ENCODE results near the gene SMIM36. TPM values are rescaled to one million over a fixed set of nuclear protein-coding genes. Genes with fewer than 3 reads are reported as not detected.

The SMIM36 gene
- total and polyA plus RNA-seq, 7 experiments from 2014 or later: not detected

DNA sequence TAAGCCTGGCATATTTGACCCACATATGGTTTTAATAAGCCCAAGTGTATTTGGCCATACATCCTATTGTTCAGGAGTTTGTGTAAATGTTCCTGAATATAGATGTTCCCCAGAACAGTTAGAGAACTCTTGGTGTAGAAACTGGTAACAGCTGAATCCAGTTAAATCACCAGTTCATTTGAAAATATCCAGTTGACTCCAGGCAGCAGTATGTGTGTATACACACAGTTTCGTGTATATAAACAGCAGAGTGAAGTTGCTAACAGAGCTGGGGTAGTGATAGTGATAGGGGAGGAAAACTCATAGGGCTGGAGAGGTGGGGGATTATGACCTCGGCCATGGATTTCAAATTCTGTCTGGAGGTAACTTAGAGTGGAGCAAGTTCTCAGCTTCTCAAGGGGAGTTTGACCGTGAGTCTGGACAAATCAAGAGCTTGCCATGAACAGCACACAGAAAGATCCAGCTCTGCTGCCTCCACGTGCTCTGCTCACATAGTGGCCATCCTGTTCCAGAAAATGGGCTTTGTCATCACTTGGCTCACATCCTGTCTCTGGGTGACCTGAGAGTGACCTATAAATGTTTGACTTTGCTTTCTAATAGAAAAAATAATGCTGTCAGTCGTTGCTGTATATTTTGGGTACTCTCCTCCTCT is 59.0 kb downstream of the SMIM36 start:
- DNase-seq: no peak
- H3K36me3 Mint-ChIP-seq: peaks cover 0 to 2% (median 0%) of the 10 kb centered on the region in 5 donors
- intact Hi-C loops (cut with micrococcal nuclease): no loop called here
- CTCF ChIA-PET: interaction anchor here (0.6 kb wide), 1 partner anchor 90 kb away, joined by 3 read pairs; no protein-coding TSS in a partner anchor
- ATAC-seq: no peak
- peaks cover 0 to 5% (median 0%) of the 10 kb centered on the region in 11 donors for H3K9me3 Mint-ChIP-seq
- peaks cover 0 to 18% (median 4%) of the 10 kb centered on the region in 5 donors for H3K27me3 Mint-ChIP-seq
- no peaks in the 10 kb centered on the region for H3K27me3 ChIP-seq (ENCODE audit: control insufficient read depth in 2 of 2, insufficient read depth in 2 of 2, low read length in 2 of 2)
- H3K27ac Mint-ChIP-seq: peak overlapping the region in 1 of 9 donors; percentile 1
- no peak overlapping the region for H3K4me3 ChIP-seq (ENCODE audit: low read length)
- H3K4me3 Mint-ChIP-seq: no peak overlapping the region
- H3K4me1 ChIP-seq (ENCODE audit: control insufficient read depth in 2 of 2, insufficient read depth in 2 of 2, low read length in 2 of 2): no peaks in the 10 kb centered on the region
- H3K36me3 ChIP-seq (ENCODE audit: control insufficient read depth in 2 of 3, insufficient read depth in 3 of 3, low read length in 3 of 3): no peaks in the 10 kb centered on the region
- H3K4me1 Mint-ChIP-seq: peaks cover 4 to 18% (median 5%) of the 10 kb centered on the region in 7 donors
- POLR2A ChIA-PET: no interaction called here
- no peak overlapping the region for H3K27ac ChIP-seq (ENCODE audit: low read depth, low read length)
- H3K9me3 ChIP-seq (ENCODE audit: control insufficient read depth in 2 of 3, low read length in 3 of 3): no peaks in the 10 kb centered on the region

DNA sequence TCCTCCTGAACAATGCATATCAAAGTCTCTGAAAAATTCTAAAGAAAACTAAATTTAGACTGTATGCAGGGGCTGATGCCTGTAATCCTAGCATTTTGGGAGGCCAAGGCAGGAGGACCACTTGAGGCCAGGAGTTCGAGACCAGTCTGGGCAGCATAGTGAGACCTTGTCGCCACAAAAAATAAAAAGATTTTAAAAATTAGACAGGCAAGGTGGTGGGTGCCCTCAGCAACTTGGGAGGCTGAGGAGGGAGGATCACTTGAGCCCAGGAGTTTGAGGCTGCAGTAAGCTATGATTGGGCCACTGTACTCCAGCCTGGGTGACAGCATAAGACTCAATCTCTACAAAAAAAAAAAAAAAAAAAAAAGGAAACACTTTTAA is 59.5 kb downstream of the SMIM36 start:
- H3K27ac ChIP-seq (ENCODE audit: low read depth, low read length): no peak overlapping the region
- no peaks in the 10 kb centered on the region for H3K4me1 ChIP-seq (ENCODE audit: control insufficient read depth in 2 of 2, insufficient read depth in 2 of 2, low read length in 2 of 2)
- Mint-ChIP-seq H3K9me3 (peaks cover 0 to 5% (median 0%) of the 10 kb centered on the region in 11 donors), H3K4me3 (no peak overlapping the region), H3K4me1 (peaks cover 4 to 18% (median 5%) of the 10 kb centered on the region in 7 donors), H3K27me3 (peaks cover 0 to 18% (median 4%) of the 10 kb centered on the region in 5 donors), H3K27ac (no peak overlapping the region), H3K36me3 (peaks cover 0 to 2% (median 0%) of the 10 kb centered on the region in 5 donors)
- intact Hi-C loops (cut with micrococcal nuclease): no loop called here
- H3K4me3 ChIP-seq (ENCODE audit: low read length): no peak overlapping the region
- CTCF ChIA-PET: no interaction called here
- POLR2A ChIA-PET: no interaction called here
- no peaks in the 10 kb centered on the region for H3K36me3 ChIP-seq (ENCODE audit: control insufficient read depth in 2 of 3, insufficient read depth in 3 of 3, low read length in 3 of 3)
- H3K27me3 ChIP-seq (ENCODE audit: control insufficient read depth in 2 of 2, insufficient read depth in 2 of 2, low read length in 2 of 2): no peaks in the 10 kb centered on the region
- ATAC-seq: no peak
- H3K9me3 ChIP-seq (ENCODE audit: control insufficient read depth in 2 of 3, low read length in 3 of 3): no peaks in the 10 kb centered on the region
- DNase-seq: no peak

DNA sequence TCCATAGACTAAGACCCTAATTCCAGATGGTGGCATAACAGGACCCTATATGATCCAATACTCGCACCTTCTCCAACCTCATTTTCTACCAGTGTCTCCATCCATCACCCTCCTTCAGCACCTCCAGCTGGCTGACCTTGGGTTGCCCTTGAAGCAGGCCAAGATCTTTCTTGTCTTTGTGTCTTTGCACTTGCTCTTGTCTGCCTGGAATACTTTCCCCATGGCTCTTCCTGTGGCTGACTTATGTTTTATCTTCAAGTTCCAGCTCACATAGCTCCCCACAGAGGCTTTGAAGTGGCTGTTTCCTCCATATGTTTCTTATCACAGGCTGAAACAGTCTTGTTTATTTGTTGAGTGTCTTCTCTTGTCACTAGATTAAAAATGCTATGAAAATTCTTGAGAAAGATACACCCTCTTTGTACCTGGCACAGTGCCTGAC is 60.0 kb downstream of the SMIM36 start:
- H3K4me1 Mint-ChIP-seq: peaks cover 4 to 18% (median 5%) of the 10 kb centered on the region in 7 donors
- no peaks in the 10 kb centered on the region for H3K27me3 ChIP-seq (ENCODE audit: control insufficient read depth in 2 of 2, insufficient read depth in 2 of 2, low read length in 2 of 2)
- peaks cover 0 to 5% (median 0%) of the 10 kb centered on the region in 11 donors for H3K9me3 Mint-ChIP-seq
- H3K27ac ChIP-seq (ENCODE audit: low read depth, low read length): no peak overlapping the region
- H3K4me1 ChIP-seq (ENCODE audit: control insufficient read depth in 2 of 2, insufficient read depth in 2 of 2, low read length in 2 of 2): no peaks in the 10 kb centered on the region
- no peak overlapping the region for H3K4me3 ChIP-seq (ENCODE audit: low read length)
- H3K9me3 ChIP-seq (ENCODE audit: control insufficient read depth in 2 of 3, low read length in 3 of 3): no peaks in the 10 kb centered on the region
- intact Hi-C loops (cut with micrococcal nuclease): no loop called here
- ChIA-PET CTCF (no interaction called here), POLR2A (no interaction called here)
- no peaks in the 10 kb centered on the region for H3K36me3 ChIP-seq (ENCODE audit: control insufficient read depth in 2 of 3, insufficient read depth in 3 of 3, low read length in 3 of 3)
- no peak overlapping the region for H3K27ac Mint-ChIP-seq
- H3K36me3 Mint-ChIP-seq: peaks cover 0 to 2% (median 0%) of the 10 kb centered on the region in 5 donors
- peaks cover 0 to 16% (median 4%) of the 10 kb centered on the region in 5 donors for H3K27me3 Mint-ChIP-seq
- ATAC-seq: no peak
- DNase-seq: no peak
- H3K4me3 Mint-ChIP-seq: no peak overlapping the region

DNA sequence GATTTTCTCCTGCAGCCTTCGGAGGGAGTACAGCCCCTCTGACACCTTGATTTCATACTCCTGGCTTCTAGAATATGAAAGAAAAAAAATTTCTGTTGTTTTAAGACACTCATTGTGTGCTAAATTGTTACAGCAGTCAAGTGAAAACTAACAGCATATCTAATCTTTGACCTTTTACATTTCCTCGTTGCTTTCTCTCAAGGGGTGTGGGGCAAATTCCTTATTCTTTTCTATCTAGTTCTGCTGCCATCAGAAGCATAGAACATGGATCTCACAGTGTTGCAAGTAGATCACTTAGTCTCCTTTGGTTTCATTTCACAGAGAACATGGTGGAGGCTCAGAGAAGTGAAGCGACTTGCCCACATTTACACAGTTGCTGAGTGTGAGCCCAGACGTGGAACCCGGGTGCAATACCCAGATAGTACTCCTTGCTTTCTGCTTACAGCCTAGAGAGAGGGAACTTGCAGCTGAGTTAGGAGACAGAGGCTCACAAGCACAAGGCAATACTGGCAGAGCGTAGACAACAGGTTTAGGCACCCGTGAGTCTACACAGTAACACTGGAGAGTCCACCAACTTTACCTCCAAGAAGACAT is 60.9 kb downstream of the SMIM36 start:
- no peak overlapping the region for H3K4me3 Mint-ChIP-seq
- Histone ChIP-seq H3K36me3 (ENCODE audit: control insufficient read depth in 2 of 3, insufficient read depth in 3 of 3, low read length in 3 of 3) (no peaks in the 10 kb centered on the region), H3K27me3 (ENCODE audit: control insufficient read depth in 2 of 2, insufficient read depth in 2 of 2, low read length in 2 of 2) (no peaks in the 10 kb centered on the region), H3K9me3 (ENCODE audit: control insufficient read depth in 2 of 3, low read length in 3 of 3) (no peaks in the 10 kb centered on the region), H3K4me3 (ENCODE audit: low read length) (no peak overlapping the region), H3K27ac (ENCODE audit: low read depth, low read length) (no peak overlapping the region), H3K4me1 (ENCODE audit: control insufficient read depth in 2 of 2, insufficient read depth in 2 of 2, low read length in 2 of 2) (no peaks in the 10 kb centered on the region)
- ChIA-PET CTCF (no interaction called here), POLR2A (no interaction called here)
- H3K9me3 Mint-ChIP-seq: peaks cover 0 to 5% (median 0%) of the 10 kb centered on the region in 11 donors
- H3K4me1 Mint-ChIP-seq: peaks cover 4 to 18% (median 5%) of the 10 kb centered on the region in 7 donors
- ATAC-seq (no peak), DNase-seq (no peak)
- H3K27me3 Mint-ChIP-seq: peaks cover 0 to 13% (median 4%) of the 10 kb centered on the region in 5 donors
- no peak overlapping the region for H3K27ac Mint-ChIP-seq
- intact Hi-C loops (cut with micrococcal nuclease): no loop called here
- H3K36me3 Mint-ChIP-seq: peaks cover 0 to 2% (median 0%) of the 10 kb centered on the region in 5 donors

DNA sequence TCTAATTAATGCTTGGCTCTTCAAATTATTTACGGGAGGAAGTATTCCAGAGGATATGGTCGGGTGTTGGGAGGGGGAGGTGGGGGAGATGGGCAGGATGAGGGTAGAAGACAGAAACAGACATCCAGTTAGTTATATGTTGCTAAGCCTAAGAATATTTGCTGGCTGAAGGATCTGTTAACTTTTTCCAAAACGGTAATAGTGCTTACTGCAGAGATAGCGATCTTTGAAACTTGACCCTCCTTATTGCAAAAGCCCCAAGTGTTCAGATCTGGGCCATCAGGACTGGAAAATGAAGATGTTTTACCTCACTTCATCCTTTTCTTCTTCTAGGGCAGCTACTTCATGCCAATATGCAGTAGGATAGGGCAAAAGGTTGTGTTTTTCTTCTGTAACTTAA is 62.6 kb downstream of the SMIM36 start:
- intact Hi-C loops (cut with micrococcal nuclease): no loop called here
- no peaks in the 10 kb centered on the region for H3K9me3 ChIP-seq (ENCODE audit: control insufficient read depth in 2 of 3, low read length in 3 of 3)
- no peaks in the 10 kb centered on the region for H3K27me3 ChIP-seq (ENCODE audit: control insufficient read depth in 2 of 2, insufficient read depth in 2 of 2, low read length in 2 of 2)
- Mint-ChIP-seq H3K9me3 (peaks cover 0 to 5% (median 0%) of the 10 kb centered on the region in 11 donors), H3K4me3 (no peak overlapping the region), H3K4me1 (peaks cover 4 to 18% (median 5%) of the 10 kb centered on the region in 7 donors), H3K27ac (peak overlapping the region in 1 of 9 donors; percentile 3), H3K27me3 (peaks cover 0 to 7% (median under 1%) of the 10 kb centered on the region in 5 donors), H3K36me3 (peaks cover 0 to 2% (median 0%) of the 10 kb centered on the region in 5 donors)
- DNase-seq (no peak), ATAC-seq (no peak)
- ChIA-PET CTCF (no interaction called here), POLR2A (no interaction called here)
- no peak overlapping the region for H3K27ac ChIP-seq (ENCODE audit: low read depth, low read length)
- no peak overlapping the region for H3K4me3 ChIP-seq (ENCODE audit: low read length)
- no peaks in the 10 kb centered on the region for H3K36me3 ChIP-seq (ENCODE audit: control insufficient read depth in 2 of 3, insufficient read depth in 3 of 3, low read length in 3 of 3)
- H3K4me1 ChIP-seq (ENCODE audit: control insufficient read depth in 2 of 2, insufficient read depth in 2 of 2, low read length in 2 of 2): no peaks in the 10 kb centered on the region

DNA sequence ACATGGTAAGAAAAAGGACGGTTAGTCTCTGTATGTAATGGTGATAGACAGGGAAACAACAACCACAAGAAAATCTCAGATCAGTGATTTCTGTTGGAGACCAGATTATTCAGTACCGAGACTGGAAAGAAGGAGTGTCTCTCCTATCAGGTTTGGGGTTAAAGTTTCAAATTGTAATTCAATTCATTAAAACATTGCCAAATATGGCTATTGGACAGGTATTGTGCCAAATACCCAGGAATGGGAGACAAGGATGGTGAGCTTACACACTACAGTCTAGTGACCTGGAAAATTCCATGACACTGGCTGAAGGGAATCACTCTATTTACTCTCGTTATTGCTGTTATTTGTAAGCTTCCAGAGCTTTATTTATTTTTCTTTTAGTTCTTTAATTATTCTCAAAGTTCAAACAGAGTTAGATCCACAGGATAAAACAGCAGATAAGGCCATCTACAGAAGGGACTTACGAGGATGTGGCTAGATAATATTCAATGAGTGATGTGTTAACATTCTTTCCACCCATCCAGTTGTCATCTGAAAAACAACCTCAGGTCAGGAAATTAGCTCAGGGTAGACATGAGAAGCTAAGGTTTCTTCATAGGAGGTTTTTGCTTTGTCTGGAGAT is 64.6 kb downstream of the SMIM36 start:
- no peak for ATAC-seq
- POLR2A ChIA-PET: no interaction called here
- H3K4me3 Mint-ChIP-seq: no peak overlapping the region

More for the DNA sequence above, 64.6 kb downstream of the SMIM36 start:
- no peak overlapping the region for H3K27ac ChIP-seq (ENCODE audit: low read depth, low read length)
- CTCF ChIA-PET: no interaction called here
- peaks cover 4 to 8% (median 5%) of the 10 kb centered on the region in 7 donors for H3K4me1 Mint-ChIP-seq
- no peak for DNase-seq
- no peaks in the 10 kb centered on the region for H3K4me1 ChIP-seq (ENCODE audit: control insufficient read depth in 2 of 2, insufficient read depth in 2 of 2, low read length in 2 of 2)
- H3K27ac Mint-ChIP-seq: no peak overlapping the region
- intact Hi-C loops (cut with micrococcal nuclease): no loop called here
- no peak overlapping the region for H3K4me3 ChIP-seq (ENCODE audit: low read length)
- H3K9me3 ChIP-seq (ENCODE audit: control insufficient read depth in 2 of 3, low read length in 3 of 3): no peaks in the 10 kb centered on the region
- H3K36me3 Mint-ChIP-seq: peaks cover 0 to 2% (median 0%) of the 10 kb centered on the region in 5 donors
- peaks cover 0 to 7% (median 0%) of the 10 kb centered on the region in 5 donors for H3K27me3 Mint-ChIP-seq
- H3K36me3 ChIP-seq (ENCODE audit: control insufficient read depth in 2 of 3, insufficient read depth in 3 of 3, low read length in 3 of 3): no peaks in the 10 kb centered on the region
- no peaks in the 10 kb centered on the region for H3K27me3 ChIP-seq (ENCODE audit: control insufficient read depth in 2 of 2, insufficient read depth in 2 of 2, low read length in 2 of 2)
- H3K9me3 Mint-ChIP-seq: peaks cover 0 to 5% (median 0%) of the 10 kb centered on the region in 11 donors
